H1 (cell line): ENCODE results near the gene GAS7. TPM values are rescaled to one million over a fixed set of nuclear protein-coding genes. Genes with fewer than 3 reads are reported as not detected.

Experiments
- CREB1 ChIP-seq: IDR thresholded peaks from 2 replicates; pipeline ENCODE4 v1.6.1; 2012; ENCODE audit warnings: inconsistent platforms
- E2F6 ChIP-seq: IDR thresholded peaks from 2 replicates; pipeline ENCODE4 v1.6.1; 2012; ENCODE audit warnings: inconsistent platforms
- FOSL1 ChIP-seq: IDR thresholded peaks from 2 replicates; pipeline ENCODE4 v1.6.1; 2011; ENCODE audit warnings: mild to moderate bottlenecking, low read depth, low read length, moderate library complexity; ENCODE audit not compliant: insufficient read depth
- HDAC2 ChIP-seq, 2 experiments: fragments of 300-600 bp in 1 of 2; sonication (generic) in 1 of 2; IDR thresholded peaks; 2 replicates each; pipeline ENCODE4 v1.6.1; 2011 to 2012; ENCODE audit warnings: low read depth in 2 of 2, low read length in 2 of 2, mild to moderate bottlenecking in 2 of 2, moderate library complexity in 2 of 2, borderline replicate concordance in 1 of 2, inconsistent platforms in 1 of 2
- polyA plus RNA-seq, 7 experiments: library from polyadenylated mRNA; depleted of rRNA in 3 of 7; stranded (reverse) in 5 of 7; unstranded in 2 of 7; fragments of >200 nt in 5 of 7; fragments of 200-250 nt in 2 of 7; gene quantifications; 1 replicate in 5 of 7; 2 replicates in 1 of 7; 4 replicates in 1 of 7; pipeline versions ENCODE4 v1.2.1 to v1.2.3, GENCODE V29; 2011 to 2013; ENCODE audit warnings: missing spikeins in 2 of 7, mixed read lengths in 2 of 7
- total RNA-seq: library from RNA; stranded (reverse); fragmentation: NEBNext Ultra II Directional; extraction: Animal tissue kit (Norgen Biotek cat#: 25700); gene quantifications from 2 replicates; pipeline ENCODE4 v1.2.1, GENCODE V29; 2021

Gene GAS7
- total and polyA plus RNA-seq, 2 of the 8 experiments (the other 6 are each of a cell fraction or from before 2014, with no cell fraction given) = 5.0 to 14.5 TPM

- TF ChIP-seq FOSL1 (no peak), HDAC2 (IDR thresholded peaks at IDR 0.05; ENCODE audit: borderline replicate concordance in 1 of 2, low read depth in 2 of 2, low read length in 2 of 2) (no peak), CREB1 (no peak), E2F6 (no peak)
Measured at GRCh38 chr17:10062691-10063385, 135.6 kb downstream of the GAS7 start (continued).
